CD4-positive, alpha-beta T cell treated with Interleukin-4 for 1 hour (primary cell): ENCODE results near the gene ELOA2.
"Not testable (repeated sequence)": the region's sequence is repeated elsewhere in the genome, so short reads cannot be mapped to it uniquely, and the experiment has no call there.

ENCODE experiments used
- DNase-seq, 2 donors: peaks; one replicate each; pipeline ENCODE4 v3.0.0-alpha.2; 2020 to 2022

The ELOA2 gene

GRCh38 chr18:47035156-47035671, at the start of gene ELOA2:
Gene ELOA2, minus strand, starts transcription at chr18:47035621. Its CDS starts 357 bp downstream, at chr18:47035264.
- DNase-seq: no peak

- no peak for DNase-seq
These were observed 46.2 kb upstream of the ELOA2 start for GRCh38 chr18:47081578-47081977.

DNA sequence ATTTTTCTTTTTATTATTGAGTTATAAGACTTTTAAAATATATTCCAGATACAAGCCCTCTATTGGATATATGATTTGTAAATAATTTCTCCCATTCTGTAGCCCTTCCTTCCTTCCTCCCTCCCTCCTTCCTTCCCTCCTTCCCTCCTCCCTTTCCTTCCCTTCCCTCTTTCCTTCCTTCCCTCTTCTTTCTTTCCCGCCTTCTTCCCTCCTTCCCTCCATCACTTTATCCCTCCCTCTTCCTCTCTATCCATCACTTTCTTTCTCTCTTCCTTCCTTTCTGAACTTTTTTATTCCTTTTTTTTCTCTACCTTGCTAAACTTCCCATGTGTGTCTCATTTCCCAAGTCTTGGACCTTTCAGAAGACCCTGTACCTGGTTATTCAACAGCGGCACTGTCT, 45.5 kb upstream of the ELOA2 start:
- no peak for DNase-seq

DNA sequence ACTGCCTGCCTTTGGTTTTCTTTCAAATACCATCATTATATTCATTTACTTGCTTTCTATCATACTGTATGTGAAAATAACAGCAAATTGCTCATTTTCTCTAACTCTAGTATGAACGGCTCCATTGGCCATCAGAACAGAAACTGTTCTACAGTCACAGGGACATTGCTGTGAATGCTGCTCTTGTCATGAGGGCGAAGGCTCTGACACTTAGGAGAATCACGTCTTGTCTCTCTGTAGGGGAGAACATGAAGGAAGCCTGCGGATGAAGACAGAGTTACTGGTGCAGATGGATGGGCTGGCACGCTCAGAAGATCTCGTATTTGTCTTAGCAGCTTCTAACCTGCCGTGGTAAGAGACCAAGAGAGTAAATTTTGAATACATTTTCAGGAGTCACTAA, 41.7 kb upstream of the ELOA2 start:
- DNase-seq: no peak

- no peak for DNase-seq
These were observed 39.9 kb upstream of the ELOA2 start for GRCh38 chr18:47075098-47075883.

DNA sequence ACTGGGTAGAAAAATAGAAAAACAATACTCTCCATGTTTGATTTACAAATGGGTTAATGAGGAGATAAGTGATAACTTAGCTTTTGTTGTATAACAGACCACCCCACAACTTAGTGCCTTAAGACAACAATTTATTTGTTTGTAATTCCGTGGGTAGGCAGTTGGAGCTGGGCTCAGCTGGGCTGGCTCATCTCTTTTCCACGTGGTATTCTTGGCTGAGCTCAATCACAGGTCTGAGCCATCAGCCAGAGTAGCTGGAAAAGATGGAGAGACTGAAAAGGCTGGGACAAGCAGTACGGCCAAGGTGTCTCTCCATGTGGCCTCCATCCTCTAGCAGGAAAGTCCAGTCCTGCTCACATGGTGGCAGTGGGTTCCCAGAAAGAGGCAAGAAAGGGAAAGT, 32.2 kb upstream of the ELOA2 start:
- DNase-seq: no peak

GRCh38 chr18:47063096-47063495, 27.7 kb upstream of the ELOA2 start:
- DNase-seq: no peak

DNA sequence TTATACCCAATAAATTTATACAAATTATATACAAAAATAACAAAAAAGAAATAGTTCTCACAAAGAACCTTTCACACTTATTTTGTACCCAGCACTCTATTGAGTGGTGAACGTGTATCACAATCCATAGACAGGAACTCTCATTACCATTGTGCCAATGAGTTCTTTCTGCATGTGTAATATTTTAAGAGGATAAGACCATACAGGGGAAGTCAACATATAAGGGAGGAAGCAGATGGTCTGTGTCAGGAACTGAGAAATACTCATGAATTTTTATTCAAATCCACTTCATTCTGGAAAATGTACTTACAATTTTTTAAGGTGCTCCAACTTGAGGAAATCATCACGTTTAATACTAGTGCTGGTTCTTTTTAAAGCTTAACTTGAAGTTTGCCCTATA, 27.1 kb upstream of the ELOA2 start:
- DNase-seq: no peak

- no peak for DNase-seq
These were observed 18.9 kb upstream of the ELOA2 start for GRCh38 chr18:47054369-47054768.

DNA sequence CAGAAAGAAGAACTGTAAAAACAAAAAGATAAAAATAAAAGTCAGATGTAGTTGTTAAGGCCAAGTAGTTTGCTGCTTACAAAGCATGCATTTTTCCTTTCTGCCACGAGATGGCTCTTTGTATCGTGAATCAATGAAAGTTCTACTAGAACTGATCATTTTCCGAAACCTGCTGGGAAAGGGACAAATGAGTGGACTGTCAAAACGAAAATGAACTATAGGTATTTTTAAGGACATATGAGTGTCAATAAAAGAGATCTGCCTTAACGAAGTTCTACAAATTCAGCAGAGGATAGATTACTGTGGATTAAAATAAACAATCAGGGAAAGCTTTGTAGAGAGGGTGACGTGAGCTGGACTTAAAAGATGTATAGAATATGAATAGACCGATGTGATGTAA, 15.0 kb upstream of the ELOA2 start:
- peak in 1 of 2 donors; percentile 39 for DNase-seq

- DNase-seq: no peak
These were observed 5.6 kb upstream of the ELOA2 start for GRCh38 chr18:47040982-47041381.

DNA sequence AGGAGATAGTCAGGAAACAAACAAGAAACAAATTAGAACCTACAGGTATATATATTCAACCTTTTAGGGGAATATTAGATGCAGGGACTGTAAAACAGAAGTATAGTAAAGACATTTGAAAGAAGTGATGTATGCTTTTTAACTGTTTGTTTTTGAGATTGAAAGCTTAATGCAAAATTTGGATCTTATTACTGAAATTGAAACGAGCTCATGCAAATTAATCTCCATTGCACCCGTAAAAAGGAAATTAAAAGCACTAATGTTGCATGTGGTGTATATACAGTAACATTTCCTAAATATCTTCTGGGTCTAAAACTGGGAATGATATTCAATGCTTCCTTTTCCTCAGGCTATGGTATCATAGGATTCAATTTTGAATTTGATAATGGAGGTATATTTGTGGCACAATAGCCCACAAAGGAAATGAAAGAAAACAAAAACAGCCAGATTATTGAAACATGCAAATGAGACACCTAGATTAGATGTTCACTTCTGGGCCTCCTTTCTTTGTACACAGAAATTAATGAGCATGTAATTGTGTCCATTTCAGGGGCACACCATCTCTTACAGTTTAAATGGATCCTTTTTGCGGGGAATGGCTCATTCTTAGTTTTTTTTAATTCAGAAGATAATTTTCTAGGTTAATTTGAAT, 1.6 kb upstream of the ELOA2 start:
- DNase-seq: no peak

DNA sequence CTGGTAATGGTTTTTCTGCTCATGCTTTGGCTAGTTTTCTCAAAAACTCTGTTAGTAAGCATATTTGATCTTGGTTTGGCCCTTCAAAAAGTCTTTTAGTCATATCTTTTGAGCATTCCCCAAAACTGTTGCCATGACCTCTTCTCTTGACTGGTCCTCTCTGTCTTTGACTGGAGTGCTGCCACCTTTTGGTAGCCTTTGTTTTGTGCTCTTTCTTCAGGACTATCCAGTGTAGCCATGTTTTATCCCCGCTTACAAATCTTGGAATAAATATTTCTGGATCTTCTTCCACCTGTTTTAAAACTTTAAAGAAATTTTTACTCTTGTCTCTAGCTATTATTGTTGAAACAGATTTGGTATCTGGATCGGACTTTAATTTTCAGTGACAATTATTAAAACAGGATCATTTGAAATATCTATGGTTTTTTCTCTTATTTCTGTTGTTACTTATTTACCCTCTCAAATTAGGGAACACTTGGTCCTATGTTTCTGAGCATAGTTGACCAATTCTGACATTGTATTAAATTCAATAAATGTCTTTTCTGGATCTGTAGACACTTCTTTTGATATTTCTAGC, 965 bp upstream of the ELOA2 start:
- DNase-seq: no peak

- not testable (repeated sequence) for DNase-seq
These were observed 830 bp downstream of the ELOA2 start for GRCh38 chr18:47034591-47034990.

DNA sequence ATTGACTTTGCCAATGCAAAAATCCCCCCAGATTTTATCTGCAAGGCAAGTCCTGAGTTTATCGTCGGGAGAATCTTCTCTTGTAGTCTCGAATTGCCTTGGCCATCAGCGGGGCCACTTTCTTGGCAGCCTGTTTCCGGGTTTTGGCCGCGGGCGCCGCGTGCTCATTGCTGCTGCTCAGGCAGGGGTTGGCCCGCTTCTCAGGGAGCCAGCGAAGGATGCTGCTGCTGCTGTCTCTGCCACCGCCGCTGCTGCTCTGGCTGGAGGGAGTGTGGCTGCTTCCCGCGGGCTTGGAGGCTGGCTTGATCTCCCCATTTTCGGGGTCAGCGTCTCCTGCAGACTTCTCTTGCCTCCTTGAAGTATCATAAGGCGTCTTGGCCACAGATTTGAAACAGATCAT, 2.5 kb downstream of the ELOA2 start:
- DNase-seq: no peak

DNA sequence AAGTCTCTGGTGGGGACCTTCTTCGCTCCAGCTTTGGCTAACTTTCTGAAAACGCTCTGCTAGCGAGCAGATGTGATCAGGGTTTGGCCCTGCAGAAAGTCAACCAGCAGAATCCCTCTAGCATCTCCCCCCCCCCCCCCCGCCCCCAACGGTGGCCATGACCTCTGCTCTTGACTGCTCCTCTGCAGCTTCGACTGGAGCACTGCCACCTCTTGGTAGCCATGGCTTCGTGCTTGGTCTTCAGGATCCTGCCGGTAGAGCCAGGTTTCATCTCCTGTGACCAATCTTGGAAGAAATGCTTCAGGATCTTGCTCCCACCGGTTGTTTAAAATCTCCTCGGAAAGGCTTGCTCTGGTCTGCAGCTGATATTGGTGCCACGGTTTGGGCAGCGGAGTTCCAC, 4.5 kb downstream of the ELOA2 start:
- DNase-seq: not testable (repeated sequence)

DNA sequence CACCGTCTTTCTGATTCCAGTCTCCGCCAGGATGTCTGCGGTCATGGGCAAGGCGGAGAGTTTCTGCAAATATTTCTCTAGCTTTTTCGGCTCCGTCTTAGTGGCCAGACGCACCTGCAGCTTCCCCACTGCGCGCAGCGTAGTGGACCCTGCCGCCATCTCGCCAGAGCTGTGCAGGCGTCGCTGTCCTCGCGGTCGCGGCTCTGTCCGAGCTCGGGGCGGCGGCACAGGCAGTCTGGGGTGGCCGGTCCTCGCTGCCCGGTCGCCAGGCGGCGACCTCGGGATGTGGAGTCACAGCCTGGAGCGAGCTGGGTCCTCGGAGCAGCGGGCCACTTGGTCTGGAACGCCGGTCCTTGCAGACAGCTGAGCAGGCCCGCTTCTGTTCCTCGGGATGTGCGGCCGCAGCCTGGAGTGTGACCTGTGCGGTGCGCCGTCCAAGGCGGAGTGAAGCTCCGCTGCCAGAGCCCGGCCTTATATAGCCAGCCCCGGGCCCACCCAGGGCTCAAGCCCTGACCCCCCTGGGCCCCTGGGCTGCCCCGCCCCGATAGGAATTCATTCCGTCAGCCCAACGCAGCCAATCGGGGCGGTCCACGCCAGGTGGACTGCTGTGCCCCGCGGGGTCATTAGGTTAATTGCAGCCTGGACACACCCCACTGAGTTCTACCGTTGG, 5.6 kb downstream of the ELOA2 start:
- not testable (repeated sequence) for DNase-seq

DNA sequence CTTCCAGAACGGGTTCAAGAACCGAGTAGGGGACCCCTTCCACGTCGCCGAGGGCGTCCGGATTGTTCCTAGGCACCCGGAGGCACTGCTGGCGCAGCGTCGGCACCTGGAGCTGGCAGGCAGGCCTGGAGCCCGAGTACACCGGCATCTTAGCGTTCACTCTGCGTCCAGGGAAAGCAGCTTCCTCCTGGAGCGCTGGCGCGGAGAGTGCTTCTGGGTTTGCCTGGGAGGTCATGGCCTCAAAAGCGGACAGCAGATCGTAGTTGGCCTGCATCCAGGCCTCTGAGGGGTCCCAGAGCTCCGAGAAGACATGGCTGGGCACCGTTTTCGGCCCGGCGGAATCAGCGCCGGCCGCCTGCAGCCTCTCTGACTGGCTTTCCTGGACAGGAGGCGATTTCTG, 6.7 kb downstream of the ELOA2 start:
- DNase-seq: not testable (repeated sequence)

DNA sequence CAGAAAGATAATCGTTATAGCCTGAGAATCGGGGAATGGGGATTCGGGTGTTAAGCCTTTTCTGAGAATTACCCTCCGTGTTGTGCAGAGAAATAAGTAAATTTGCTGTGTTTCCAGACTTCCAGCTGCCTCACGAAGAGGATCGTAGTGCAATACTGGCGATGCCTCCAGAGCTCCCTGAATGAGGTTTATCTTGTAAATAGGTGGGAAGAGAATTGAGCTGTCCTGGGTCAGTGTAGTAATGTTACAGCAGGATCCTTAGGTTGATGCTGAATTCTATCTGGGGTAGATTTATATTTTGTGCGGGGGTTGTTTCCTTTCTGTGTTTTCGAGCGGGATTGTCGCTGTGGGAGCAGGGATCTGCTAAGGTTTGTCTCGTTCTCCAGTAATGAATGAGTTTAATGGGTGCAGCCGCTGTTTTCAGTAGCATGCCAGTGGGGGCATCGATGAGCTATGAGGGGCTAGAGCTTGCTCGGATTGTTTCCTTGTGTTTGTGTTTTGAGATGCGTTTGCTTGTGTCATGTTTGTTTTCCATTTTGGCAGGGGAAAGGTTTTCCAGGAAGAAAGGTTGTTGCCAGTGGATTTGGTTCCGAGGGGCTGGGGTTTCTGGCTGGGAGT, 9.8 kb downstream of the ELOA2 start:
- DNase-seq: not testable (repeated sequence)

- not testable (repeated sequence) for DNase-seq
These were observed 11.5 kb downstream of the ELOA2 start for GRCh38 chr18:47023769-47024465.

- DNase-seq: not testable (repeated sequence)
These were observed 12.6 kb downstream of the ELOA2 start for GRCh38 chr18:47022821-47023220.

- not testable (repeated sequence) for DNase-seq
These were observed 14.7 kb downstream of the ELOA2 start for GRCh38 chr18:47020757-47021156.
